Lower lobe of right lung (tissue), 2 donors: ENCODE results near the gene LPIN3. TPM values are rescaled to one million over a fixed set of nuclear protein-coding genes. Genes with fewer than 3 reads are reported as not detected.
"Not testable (repeated sequence)": the region's sequence is repeated elsewhere in the genome, so short reads cannot be mapped to it uniquely, and the experiment has no call there.

Experiments
- ATAC-seq, 2 donors: fragments of 200-7000 bp; cut with Tn5 transposase; one replicate each; pipeline ENCODE4 v1.9.1; 2020 to 2022; ENCODE audit warnings: mild to moderate bottlenecking in 2 of 2, moderate library complexity in 2 of 2
- DNase-seq: peaks from one replicate; pipeline ENCODE4 v3.0.0-alpha.2; 2020
- H3K27ac ChIP-seq: fragments of 200-600 bp; one replicate; pipeline ENCODE4 v1.8.0; 2022
- H3K27me3 ChIP-seq: fragments of 200-600 bp; one replicate; pipeline ENCODE4 v1.8.0; 2022; ENCODE audit warnings: low read depth
- H3K36me3 ChIP-seq: fragments of 200-600 bp; one replicate; pipeline ENCODE4 v1.8.0; 2022; ENCODE audit warnings: mild to moderate bottlenecking
- H3K4me1 ChIP-seq: fragments of 200-600 bp; one replicate; pipeline ENCODE4 v1.8.0; 2022
- H3K4me3 ChIP-seq: fragments of 200-600 bp; one replicate; pipeline ENCODE4 v1.8.0; 2022; ENCODE audit warnings: mild to moderate bottlenecking
- H3K9me3 ChIP-seq: fragments of 200-600 bp; one replicate; pipeline ENCODE4 v1.8.0; 2022
- CTCF ChIP-seq: fragments of 200-600 bp; IDR thresholded peaks from one replicate; pipeline ENCODE4 v1.8.0; 2022; ENCODE audit warnings: antibody characterized with exemption, mild to moderate bottlenecking
- intact Hi-C: fragments of 100-400 bp; cut with DNase I; formaldehyde crosslinking; loops from one replicate; pipeline ENCODE4 v1.11.0; 2022
- total RNA-seq: library from RNA; stranded (reverse); fragmentation: NEBNext Ultra II Directional; extraction: Animal tissue kit (Norgen Biotek cat#: 25700); gene quantifications from one replicate; pipeline ENCODE4 v1.2.1, GENCODE V29; 2021
- donor health status: DM: no; HTN: yes; CAD: no; lungs with severe emphysema.

The LPIN3 gene
- total RNA-seq, 1 donor from 2014 or later: 16.3 TPM

GRCh38 chr20:41308290-41308711 lies 32.3 kb upstream of the LPIN3 start:
- no peak for DNase-seq
- Histone ChIP-seq H3K4me1 (peaks cover 26% of the 10 kb centered on the region), H3K36me3 (no peaks in the 10 kb centered on the region), H3K27me3 (no peaks in the 10 kb centered on the region), H3K9me3 (no peaks in the 10 kb centered on the region), H3K4me3 (no peak overlapping the region), H3K27ac (peak overlapping the region; percentile 78)
- no peak for TF ChIP-seq CTCF
- intact Hi-C loops: no loop called here
- peak; percentile 89 to 95 for ATAC-seq

- Histone ChIP-seq H3K9me3 (no peaks in the 10 kb centered on the region), H3K27ac (peak overlapping the region; percentile 78), H3K27me3 (no peaks in the 10 kb centered on the region), H3K36me3 (no peaks in the 10 kb centered on the region), H3K4me3 (no peak overlapping the region), H3K4me1 (peaks cover 26% of the 10 kb centered on the region)
- no peak for TF ChIP-seq CTCF
- ATAC-seq: peak; percentile 37 to 55
- DNase-seq: no peak
- intact Hi-C loops: no loop called here
Observed at GRCh38 chr20:41308726-41309413, 31.8 kb upstream of the LPIN3 start.

GRCh38 chr20:41309817-41310216 lies 30.8 kb upstream of the LPIN3 start:
- Histone ChIP-seq H3K9me3 (no peaks in the 10 kb centered on the region), H3K36me3 (no peaks in the 10 kb centered on the region), H3K27me3 (no peaks in the 10 kb centered on the region), H3K4me1 (peaks cover 22% of the 10 kb centered on the region), H3K4me3 (no peak overlapping the region), H3K27ac (peak overlapping the region; percentile 78)
- ATAC-seq (no peak), DNase-seq (no peak)
- intact Hi-C loops: no loop called here
- no peak for TF ChIP-seq CTCF

GRCh38 chr20:41312009-41312408 lies 28.6 kb upstream of the LPIN3 start:
- intact Hi-C loops, H3K27me3 ChIP-seq, H3K27ac ChIP-seq, ATAC-seq, DNase-seq, H3K36me3 ChIP-seq, H3K4me3 ChIP-seq, H3K9me3 ChIP-seq: not testable (repeated sequence)
- peaks cover 32% of the 10 kb centered on the region for H3K4me1 ChIP-seq

GRCh38 chr20:41314386-41314785 lies 26.2 kb upstream of the LPIN3 start:
- intact Hi-C loops: no loop called here
- H3K27me3 ChIP-seq: no peaks in the 10 kb centered on the region
- no peaks in the 10 kb centered on the region for H3K9me3 ChIP-seq
- ATAC-seq (no peak), DNase-seq (no peak)
- no peak for TF ChIP-seq CTCF
- H3K36me3 ChIP-seq: no peaks in the 10 kb centered on the region
- no peak overlapping the region for H3K4me3 ChIP-seq
- no peak overlapping the region for H3K27ac ChIP-seq
- H3K4me1 ChIP-seq: peaks cover 17% of the 10 kb centered on the region

GRCh38 chr20:41316051-41316450 lies 24.6 kb upstream of the LPIN3 start:
- H3K4me1 ChIP-seq: peaks cover 16% of the 10 kb centered on the region
- H3K27ac ChIP-seq: peak overlapping the region; percentile 90
- DNase-seq: no peak
- H3K27me3 ChIP-seq: no peaks in the 10 kb centered on the region
- ATAC-seq: no peak
- H3K36me3 ChIP-seq: no peaks in the 10 kb centered on the region
- intact Hi-C loops: no loop called here
- peak overlapping the region; percentile 79 for H3K4me3 ChIP-seq
- no peaks in the 10 kb centered on the region for H3K9me3 ChIP-seq
- TF ChIP-seq CTCF: no peak
